Glutamatergic neuron (in vitro differentiated cells): ENCODE measurements around the gene TMEM163. TPM values are rescaled to one million over a fixed set of nuclear protein-coding genes. Genes with fewer than 3 reads are reported as not detected.
A peak's percentile ranks its signal among the peaks of the same experiment; 100 is the strongest.

Source experiments
- DNase-seq: peaks from one replicate; pipeline ENCODE4 v3.0.0; 2022
- H3K27ac Mint-ChIP-seq: one replicate; pipeline ENCODE4 v1.8.0; 2020; ENCODE audit warnings: mild to moderate bottlenecking, mixed read lengths, inconsistent platforms; ENCODE audit not compliant: unreplicated experiment
- H3K27me3 Mint-ChIP-seq: one replicate; pipeline ENCODE4 v1.8.0; 2020; ENCODE audit warnings: mild to moderate bottlenecking, moderate library complexity, mixed read lengths, inconsistent platforms; ENCODE audit not compliant: unreplicated experiment
- H3K36me3 Mint-ChIP-seq: one replicate; pipeline ENCODE4 v1.8.0; 2020; ENCODE audit warnings: mild to moderate bottlenecking, mixed read lengths, inconsistent platforms; ENCODE audit not compliant: unreplicated experiment
- H3K4me1 Mint-ChIP-seq: one replicate; pipeline ENCODE4 v1.8.0; 2020; ENCODE audit warnings: mild to moderate bottlenecking, low read depth, mixed read lengths, inconsistent platforms; ENCODE audit not compliant: unreplicated experiment
- H3K4me3 Mint-ChIP-seq: one replicate; pipeline ENCODE4 v1.8.0; 2020; ENCODE audit warnings: mild to moderate bottlenecking, mixed read lengths, inconsistent platforms; ENCODE audit not compliant: unreplicated experiment
- H3K9me3 Mint-ChIP-seq: one replicate; pipeline ENCODE4 v1.8.0; 2020; ENCODE audit warnings: mild to moderate bottlenecking, moderate library complexity, mixed read lengths, inconsistent platforms; ENCODE audit not compliant: unreplicated experiment
- CTCF ChIP-seq: fragments of 200-600 bp; sonication (generic); IDR thresholded peaks from one replicate; pipeline ENCODE4 v1.5.0; 2021; ENCODE audit not compliant: partially characterized antibody, unreplicated experiment
- total RNA-seq: library from RNA; stranded (reverse); fragmentation: NEBNext Ultra II Directional; extraction: Animal tissue kit (Norgen Biotek cat#: 25700); gene quantifications from one replicate; pipeline ENCODE4 v1.2.1, GENCODE V29; 2021; ENCODE audit not compliant: unreplicated experiment

Gene TMEM163
- total RNA-seq, 1 donor from 2014 or later: 27.7 TPM

GRCh38 chr2:134713176-134713575, 5.6 kb downstream of the TMEM163 start:
- H3K9me3 Mint-ChIP-seq: peaks cover 8% of the 10 kb centered on the region
- H3K4me3 Mint-ChIP-seq: no peak overlapping the region
- H3K36me3 Mint-ChIP-seq: no peaks in the 10 kb centered on the region
- no peak for TF ChIP-seq CTCF
- DNase-seq: no peak
- H3K4me1 Mint-ChIP-seq: peaks cover 58% of the 10 kb centered on the region
- peaks cover 12% of the 10 kb centered on the region for H3K27me3 Mint-ChIP-seq
- no peak overlapping the region for H3K27ac Mint-ChIP-seq

- Mint-ChIP-seq H3K27ac (no peak overlapping the region), H3K4me3 (peak overlapping the region; percentile 36), H3K4me1 (peaks cover 58% of the 10 kb centered on the region), H3K36me3 (no peaks in the 10 kb centered on the region), H3K27me3 (peaks cover 12% of the 10 kb centered on the region), H3K9me3 (peaks cover 8% of the 10 kb centered on the region)
- TF ChIP-seq CTCF: no peak
- DNase-seq: no peak
Measured at GRCh38 chr2:134712736-134713135, 6.1 kb downstream of the TMEM163 start.

- Mint-ChIP-seq H3K36me3 (no peaks in the 10 kb centered on the region), H3K27me3 (peaks cover 8% of the 10 kb centered on the region), H3K27ac (no peak overlapping the region), H3K4me1 (peaks cover 55% of the 10 kb centered on the region), H3K4me3 (peak overlapping the region; percentile 36), H3K9me3 (peaks cover 5% of the 10 kb centered on the region)
- TF ChIP-seq CTCF: no peak
- DNase-seq: no peak
Measured at GRCh38 chr2:134712299-134712698, 6.5 kb downstream of the TMEM163 start.

- no peak overlapping the region for H3K27ac Mint-ChIP-seq
- peaks cover 8% of the 10 kb centered on the region for H3K27me3 Mint-ChIP-seq
- TF ChIP-seq CTCF: no peak
- no peak for DNase-seq
- H3K4me1 Mint-ChIP-seq: peaks cover 53% of the 10 kb centered on the region
- H3K36me3 Mint-ChIP-seq: no peaks in the 10 kb centered on the region
- peaks cover 4% of the 10 kb centered on the region for H3K9me3 Mint-ChIP-seq
- peak overlapping the region; percentile 36 for H3K4me3 Mint-ChIP-seq
Measured at GRCh38 chr2:134711692-134712091, 7.1 kb downstream of the TMEM163 start.

GRCh38 chr2:134707330-134707676, 11.5 kb downstream of the TMEM163 start:
- no peak for DNase-seq
- peaks cover 14% of the 10 kb centered on the region for H3K9me3 Mint-ChIP-seq
- no peak overlapping the region for H3K4me3 Mint-ChIP-seq
- peaks cover 15% of the 10 kb centered on the region for H3K27me3 Mint-ChIP-seq
- TF ChIP-seq CTCF: no peak
- H3K27ac Mint-ChIP-seq: no peak overlapping the region
- no peaks in the 10 kb centered on the region for H3K36me3 Mint-ChIP-seq
- peaks cover 30% of the 10 kb centered on the region for H3K4me1 Mint-ChIP-seq
